COLO668 (cell line): ENCODE measurements around the gene GCK.
"Not testable (repeated sequence)": the region's sequence is repeated elsewhere in the genome, so short reads cannot be mapped to it uniquely, and the experiment has no call there.

Source experiments
- DNase-seq: peaks from one replicate; lab custom pipeline; 2025; ENCODE audit not compliant: unreplicated experiment; lab: John Stamatoyannopoulos, UW

The GCK gene

GRCh38 chr7:44210107-44210506 lies 20.9 kb upstream of the GCK start:
- DNase-seq = no peak

- no peak for DNase-seq
Measured at GRCh38 chr7:44208085-44208484, 18.8 kb upstream of the GCK start.

- no peak for DNase-seq
Measured at GRCh38 chr7:44206008-44206407, 16.8 kb upstream of the GCK start.

- no peak for DNase-seq
Measured at GRCh38 chr7:44201813-44202212, 12.6 kb upstream of the GCK start.

GRCh38 chr7:44200699-44201461 lies 11.6 kb upstream of the GCK start, which contains the start of gene YKT6:
Gene YKT6, plus strand, starts transcription at chr7:44200978. Its CDS starts 158 bp downstream, at chr7:44201136.
- DNase-seq = peak; percentile 99

GRCh38 chr7:44200163-44200562 lies 10.9 kb upstream of the GCK start:
- not testable (repeated sequence) for DNase-seq

- DNase-seq = no peak
Measured at GRCh38 chr7:44197474-44197873, 8.2 kb upstream of the GCK start.

GRCh38 chr7:44196450-44196872 lies 7.2 kb upstream of the GCK start:
- DNase-seq = peak; percentile 43

- DNase-seq = no peak
Measured at GRCh38 chr7:44195889-44196288, 6.7 kb upstream of the GCK start.

GRCh38 chr7:44194562-44195145 lies 5.4 kb upstream of the GCK start:
- DNase-seq = no peak

GRCh38 chr7:44194069-44194468 lies 4.8 kb upstream of the GCK start:
- no peak for DNase-seq

GRCh38 chr7:44193011-44193802 lies 4.0 kb upstream of the GCK start:
- DNase-seq = no peak

- no peak for DNase-seq
Measured at GRCh38 chr7:44191171-44191570, 1.9 kb upstream of the GCK start.

GRCh38 chr7:44189993-44190872 lies 994 bp upstream of the GCK start:
- no peak for DNase-seq

GRCh38 chr7:44188480-44189225 lies 586 bp downstream of the GCK start:
- DNase-seq = no peak

- DNase-seq = no peak
Measured at GRCh38 chr7:44187636-44188416, 1.4 kb downstream of the GCK start.

- DNase-seq = no peak
Measured at GRCh38 chr7:44186736-44187135, 2.5 kb downstream of the GCK start.

GRCh38 chr7:44185729-44186128 lies 3.5 kb downstream of the GCK start:
- DNase-seq = peak; percentile 56

GRCh38 chr7:44184873-44185446 lies 4.3 kb downstream of the GCK start:
- no peak for DNase-seq
